NCI-H2196 (cell line): Measurements from ENCODE around the gene ACACA.
"Not testable (repeated sequence)": the region's sequence is repeated elsewhere in the genome, so short reads cannot be mapped to it uniquely, and the experiment has no call there.

Experiments
- DNase-seq: peaks from one replicate; lab custom pipeline; 2025; ENCODE audit not compliant: unreplicated experiment; lab: John Stamatoyannopoulos, UW

The ACACA gene

GRCh38 chr17:37082311-37082860, 324.2 kb downstream of the ACACA start:
- DNase-seq, result no peak

DNA sequence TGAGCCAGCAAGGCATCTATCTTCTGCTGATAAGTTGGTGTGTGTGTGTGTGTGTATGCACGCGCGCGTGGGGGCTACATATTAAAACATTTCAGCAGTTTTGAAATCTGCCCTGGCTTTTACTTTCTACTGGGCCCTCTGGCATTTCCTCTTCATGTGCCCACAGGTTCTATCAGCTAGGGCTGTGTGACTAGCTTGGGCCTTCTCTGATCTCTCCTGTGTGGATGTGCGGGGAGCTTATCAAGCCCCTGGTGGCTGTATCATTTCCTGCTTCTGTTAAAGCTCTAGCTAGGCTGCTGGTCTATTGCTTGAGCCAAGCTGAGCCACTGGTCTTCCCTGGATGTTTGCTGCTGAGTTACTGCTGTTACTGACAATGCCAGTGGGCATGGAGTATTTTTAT, 325.3 kb downstream of the ACACA start:
- no peak for DNase-seq

DNA sequence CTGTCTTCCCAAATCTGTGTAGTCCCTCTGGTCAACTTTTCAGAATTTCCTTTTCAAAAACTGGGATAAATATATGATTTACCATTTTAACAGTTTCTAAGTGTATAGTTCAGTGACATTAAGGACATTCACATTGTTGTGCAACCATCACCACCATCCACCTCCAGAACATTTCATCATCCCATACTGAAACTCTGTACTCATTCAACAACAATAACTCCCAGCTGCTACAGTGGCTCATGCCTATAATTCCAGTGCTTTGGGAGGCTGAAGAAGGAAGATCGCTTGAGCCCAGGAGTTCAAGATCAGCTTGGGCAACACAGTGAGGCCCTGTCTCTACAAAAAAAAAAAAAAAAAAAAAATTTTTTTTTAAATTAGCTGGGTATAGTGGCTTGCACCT, 326.9 kb downstream of the ACACA start:
- no peak for DNase-seq

- DNase-seq, result no peak
Measured at GRCh38 chr17:37079065-37079708, 327.4 kb downstream of the ACACA start.

- not testable (repeated sequence) for DNase-seq
Measured at GRCh38 chr17:37073464-37073863, 333.2 kb downstream of the ACACA start.

DNA sequence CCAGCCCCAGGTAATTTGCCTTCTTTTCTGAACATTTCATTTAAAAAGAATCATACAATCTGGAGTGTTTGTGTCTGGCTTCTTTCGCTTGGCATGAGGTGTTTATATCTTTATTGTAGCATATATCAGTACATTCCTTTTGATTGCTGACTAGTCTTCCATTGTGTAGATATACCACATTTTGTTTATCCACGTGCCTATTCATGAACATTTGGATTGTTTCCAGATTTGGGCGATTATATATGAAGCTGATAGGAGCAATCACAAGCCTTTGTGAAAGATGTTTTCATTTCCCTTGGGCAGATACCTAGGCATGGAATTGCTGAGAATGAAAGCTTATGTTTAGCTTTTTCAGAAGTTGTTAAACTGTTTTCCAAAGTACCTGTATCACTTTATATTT, 337.5 kb downstream of the ACACA start:
- DNase-seq, result no peak

GRCh38 chr17:37068266-37068665, 338.4 kb downstream of the ACACA start:
- DNase-seq, result no peak

- DNase-seq, result peak; percentile 49
Measured at GRCh38 chr17:37067555-37068111, 339.0 kb downstream of the ACACA start.

DNA sequence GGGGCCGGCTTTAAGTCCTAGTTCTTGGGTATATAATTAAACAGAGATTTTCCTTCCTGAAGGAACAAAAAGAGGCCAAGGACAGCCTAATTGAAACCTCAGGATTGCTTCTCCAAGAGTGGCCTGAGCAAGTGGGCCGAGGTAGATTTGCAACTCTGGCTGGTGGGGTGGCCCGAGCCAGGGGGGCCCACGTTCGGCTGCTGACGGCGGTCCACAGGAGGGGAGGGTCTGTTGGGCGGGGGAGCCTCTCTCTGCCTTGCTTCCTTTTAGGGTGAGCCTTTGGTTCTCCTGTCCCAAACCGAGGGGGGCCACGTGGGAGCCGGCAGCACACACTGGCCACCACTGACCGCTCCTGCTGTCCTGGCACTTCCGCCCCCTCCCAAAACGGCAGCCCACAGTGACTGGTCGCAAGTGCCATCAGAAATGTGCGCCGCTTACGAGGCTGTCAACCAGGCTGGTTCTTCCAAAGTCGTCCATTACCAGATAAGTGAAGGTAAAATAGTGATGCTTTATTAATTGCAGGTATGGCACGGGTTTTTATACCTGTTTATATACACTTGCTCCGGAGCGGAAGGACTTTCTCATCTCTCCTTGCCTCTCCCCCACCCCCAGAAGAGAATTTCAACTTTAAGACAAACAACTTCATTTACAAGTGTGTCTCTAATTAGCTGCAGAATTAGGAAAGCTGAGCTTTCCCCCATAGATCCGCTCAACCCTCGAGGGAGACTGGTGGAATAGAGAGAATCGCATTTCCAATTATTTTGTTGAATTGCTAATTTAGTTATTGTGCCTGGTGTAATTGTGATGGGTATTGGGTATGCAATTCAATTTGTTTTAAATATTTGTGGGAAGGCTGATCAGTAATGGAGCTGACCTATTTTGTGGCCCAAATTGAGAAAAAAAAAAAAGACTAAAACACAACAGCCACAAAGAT, 340.0 kb downstream of the ACACA start:
- DNase-seq, result no peak

DNA sequence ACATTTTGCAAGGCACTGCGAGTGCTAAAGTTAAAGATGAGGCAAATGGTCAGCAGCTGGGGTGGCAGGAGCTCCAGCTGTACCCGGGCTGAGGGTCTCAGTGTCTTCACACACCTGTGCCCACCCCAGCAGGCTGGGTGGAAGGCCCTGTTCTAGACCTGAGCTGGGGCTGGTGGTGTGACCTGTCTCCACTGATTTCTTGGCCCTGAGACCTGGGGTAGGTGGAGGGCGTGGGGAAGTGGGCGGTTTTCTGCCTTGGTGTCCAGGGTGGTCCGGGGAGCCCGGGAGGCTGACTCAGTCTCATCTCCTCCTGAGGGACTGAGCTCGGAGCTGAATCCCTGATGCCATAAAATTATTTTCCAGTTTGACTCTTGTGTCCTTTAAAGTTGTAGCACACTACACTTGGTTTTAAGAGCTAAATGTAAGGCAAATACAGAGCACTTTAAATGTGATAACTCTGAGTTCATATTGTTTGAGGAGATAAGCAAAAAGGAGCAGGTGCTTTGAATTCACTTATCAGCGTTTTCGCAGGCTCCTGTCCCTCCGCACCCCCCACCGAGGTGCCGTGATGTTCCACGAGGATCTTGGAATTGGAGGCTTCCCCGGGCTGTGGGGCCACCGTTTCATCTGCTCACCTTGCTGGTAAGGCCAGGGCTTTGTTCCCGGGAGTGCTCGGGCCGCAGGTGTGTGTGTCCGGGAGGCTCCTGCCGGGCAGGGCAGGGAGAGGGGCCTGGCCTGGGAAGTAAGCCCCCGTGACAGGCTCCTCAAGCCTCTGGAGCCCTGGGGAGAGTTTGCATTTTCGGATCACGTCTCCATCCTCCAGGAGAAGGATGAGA, 340.9 kb downstream of the ACACA start:
- no peak for DNase-seq

DNA sequence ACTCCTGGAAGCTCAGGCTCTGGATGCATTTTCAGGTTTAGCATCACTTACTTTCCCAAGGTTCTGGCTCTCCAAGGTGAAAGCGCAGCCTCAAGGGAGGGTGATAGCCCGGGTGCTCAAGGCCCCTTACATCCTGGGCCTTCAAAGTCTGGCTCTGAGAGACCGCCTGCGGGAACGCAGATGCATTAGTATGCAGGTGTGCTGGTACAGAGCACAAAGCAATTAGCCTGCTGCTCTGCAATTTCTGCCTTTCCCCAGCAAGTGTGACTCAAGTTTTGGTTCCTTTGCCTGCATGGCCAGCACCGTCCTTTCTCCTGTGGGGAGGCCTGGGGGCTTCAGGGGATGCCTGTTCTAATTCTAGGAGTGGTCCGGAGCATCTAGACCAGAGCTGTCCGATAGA, 341.7 kb downstream of the ACACA start:
- DNase-seq, result no peak

- DNase-seq, result no peak
Measured at GRCh38 chr17:37064206-37064605, 342.4 kb downstream of the ACACA start.

- no peak for DNase-seq
Measured at GRCh38 chr17:37062021-37062420, 344.6 kb downstream of the ACACA start.

- no peak for DNase-seq
Measured at GRCh38 chr17:37060928-37061327, 345.7 kb downstream of the ACACA start.

DNA sequence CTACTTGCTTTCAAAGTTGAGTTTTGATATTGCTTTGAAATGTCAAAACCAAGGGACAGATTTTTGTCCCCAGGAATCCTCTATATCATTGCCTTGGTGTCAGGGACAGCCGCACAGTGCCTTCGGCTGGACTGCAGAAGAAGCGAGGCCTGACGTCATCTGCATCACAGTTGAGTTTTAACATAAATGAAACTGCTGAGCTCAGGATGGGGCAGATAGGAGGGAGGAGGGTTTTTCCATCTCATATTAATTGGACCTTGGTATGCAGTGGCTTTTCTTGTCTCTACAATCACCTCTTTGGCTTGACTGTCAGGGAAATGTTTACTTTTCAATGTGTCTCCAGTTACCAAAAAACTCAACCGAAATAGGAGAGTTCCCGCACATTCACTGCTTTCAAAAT, 346.5 kb downstream of the ACACA start:
- no peak for DNase-seq

DNA sequence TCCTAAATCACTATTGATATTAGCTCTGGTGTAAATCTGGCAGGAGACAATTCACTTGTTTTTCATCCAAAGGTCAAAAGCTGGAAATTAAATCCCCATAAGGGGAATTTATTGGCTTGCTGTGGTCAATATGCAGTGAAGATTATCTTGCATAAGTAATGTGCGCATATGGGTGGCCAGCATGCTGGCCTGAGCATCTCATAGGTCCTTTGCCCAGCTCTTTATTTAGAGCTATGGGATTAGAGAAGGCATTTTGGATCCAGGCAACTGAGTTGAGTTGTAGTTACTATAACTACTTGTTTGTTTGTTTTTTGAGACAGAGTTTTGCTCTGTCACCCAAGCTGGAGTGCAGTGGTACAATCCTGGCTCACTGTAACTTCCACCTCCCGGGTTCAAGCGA, 347.1 kb downstream of the ACACA start:
- no peak for DNase-seq

DNA sequence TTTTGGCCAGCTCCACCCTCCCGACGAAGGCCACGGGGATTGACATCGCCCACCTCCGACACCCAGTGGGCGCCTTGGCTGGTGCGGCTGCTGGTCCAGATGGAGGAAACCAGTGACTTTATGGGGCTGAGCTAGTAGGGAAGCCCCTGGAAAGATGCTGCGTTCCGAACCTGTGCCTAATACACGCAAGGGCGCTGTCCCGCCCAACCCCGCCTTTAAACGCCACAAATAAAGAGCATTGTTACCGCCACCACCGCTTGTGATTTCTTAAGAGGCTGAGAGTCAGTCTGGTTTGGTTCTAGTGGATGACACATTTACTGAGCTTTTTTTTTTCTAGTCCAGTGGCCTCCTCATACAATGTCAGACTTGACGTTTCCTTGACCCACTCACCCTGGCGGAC, 350.0 kb downstream of the ACACA start:
- no peak for DNase-seq

DNA sequence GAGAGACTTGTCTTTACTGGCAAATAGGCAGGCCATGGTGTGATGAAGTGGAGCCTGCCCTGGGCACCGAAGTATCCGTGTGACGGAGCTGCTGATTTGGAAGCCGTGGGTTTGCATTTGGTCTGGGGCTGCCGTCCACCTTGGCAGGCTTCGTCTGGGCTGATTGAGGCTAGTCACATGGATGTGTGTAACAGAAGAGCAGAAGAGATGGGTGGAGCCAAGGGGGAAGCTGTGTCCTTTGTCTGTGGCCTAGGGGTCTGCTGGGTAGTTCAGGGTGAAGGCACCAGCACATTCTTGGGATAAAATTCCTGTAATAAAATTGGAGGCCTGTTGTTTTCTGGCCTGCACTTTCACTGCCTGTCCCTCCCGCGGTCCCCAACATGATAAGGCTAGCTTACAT, 351.7 kb downstream of the ACACA start:
- DNase-seq, result no peak

DNA sequence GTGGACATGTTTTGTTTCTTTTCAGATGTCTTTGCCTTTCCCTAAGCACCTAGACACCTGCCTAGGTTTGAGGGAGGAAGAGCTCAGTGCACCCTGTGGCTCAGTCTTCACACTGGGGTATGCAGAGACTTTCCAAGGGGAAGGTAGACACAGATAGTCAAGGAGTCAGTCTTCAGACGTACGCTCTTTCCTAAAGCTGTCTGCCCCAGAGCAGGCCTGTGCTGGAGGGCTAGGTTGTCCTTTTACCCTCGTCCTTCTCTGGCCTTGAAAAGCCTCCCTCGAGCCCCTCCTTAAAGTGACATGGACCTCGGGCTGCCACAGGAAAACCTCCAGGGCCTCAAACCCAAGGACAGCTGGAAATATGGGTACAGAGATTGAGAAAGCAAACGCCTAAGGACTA, 354.2 kb downstream of the ACACA start:
- no peak for DNase-seq

DNA sequence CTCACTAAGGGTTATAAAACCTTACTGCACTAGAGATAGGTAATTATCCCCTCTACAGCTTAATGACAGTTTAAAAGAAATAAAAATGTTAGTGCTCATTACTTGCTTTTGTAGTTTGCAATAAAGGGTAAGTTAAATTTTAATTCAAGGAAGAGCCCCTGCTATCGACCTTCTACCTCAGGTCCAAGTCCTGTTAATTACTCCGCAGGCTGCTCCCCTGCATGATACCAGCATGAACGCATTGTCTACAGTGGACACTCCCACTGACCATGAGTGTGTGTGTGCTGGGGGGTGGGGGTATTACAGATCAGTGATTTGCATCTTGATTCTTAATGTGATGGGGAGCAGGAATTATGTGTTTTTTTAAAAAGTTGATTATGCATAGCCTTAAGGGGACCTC, 354.8 kb downstream of the ACACA start:
- no peak for DNase-seq

- no peak for DNase-seq
Measured at GRCh38 chr17:37051381-37051780, 355.3 kb downstream of the ACACA start.
